Jurkat, Clone E6-1 (cell line): ENCODE results near the gene FMN1.

Source experiments
- DNase-seq: peaks from one replicate; pipeline ENCODE4 v3.0.0-alpha.2; 2011; ENCODE audit warnings: low read depth, low spot score
- H3K4me3 ChIP-seq: 2 replicates; pipeline ENCODE4 v1.5.1; 2011; ENCODE audit warnings: mild to moderate bottlenecking, low read length, control low read depth, moderate library complexity

FMN1 gene

DNA sequence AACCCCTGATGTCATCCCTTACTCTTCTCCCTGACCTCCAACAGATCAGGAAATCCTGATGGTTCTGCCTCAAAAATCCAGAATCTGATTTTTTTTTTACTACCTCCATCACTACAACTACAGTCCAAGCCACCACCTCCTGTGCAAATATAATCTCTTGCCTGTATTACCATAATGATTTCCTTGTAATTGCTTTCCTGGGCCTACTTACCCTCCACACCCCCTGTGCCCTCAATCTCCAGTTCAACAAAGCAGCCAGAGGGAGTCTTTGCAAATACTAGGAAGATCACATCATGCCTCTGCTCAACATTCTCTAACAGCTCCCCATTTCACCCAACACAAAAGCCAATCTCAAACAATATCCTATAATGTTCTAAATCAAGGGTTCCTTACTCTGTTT lies 159.9 kb downstream of the FMN1 start:
- H3K4me3 ChIP-seq: no peak overlapping the region
- no peak for DNase-seq

DNA sequence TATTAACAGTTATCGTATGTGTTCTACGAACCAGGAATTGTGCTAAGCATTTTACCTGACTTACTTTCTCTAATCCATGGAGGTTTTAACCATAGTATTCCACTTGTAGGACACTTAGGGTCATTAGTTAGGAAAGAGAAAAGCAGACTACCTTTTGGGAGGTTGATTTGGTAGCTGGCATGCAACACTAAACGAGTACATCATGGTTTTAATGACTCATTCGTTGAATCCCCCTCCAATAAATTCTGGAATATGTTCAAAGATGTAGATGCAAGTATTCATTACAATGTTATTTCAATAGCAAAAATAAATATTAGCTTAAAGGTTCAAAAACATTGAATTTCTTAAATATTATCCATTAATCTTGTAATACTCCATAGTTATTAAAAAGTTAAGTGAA lies 162.5 kb downstream of the FMN1 start:
- DNase-seq: no peak
- H3K4me3 ChIP-seq: no peak overlapping the region

GRCh38 chr15:33031324-33031821 lies 163.1 kb downstream of the FMN1 start:
- no peak overlapping the region for H3K4me3 ChIP-seq
- DNase-seq: no peak

DNA sequence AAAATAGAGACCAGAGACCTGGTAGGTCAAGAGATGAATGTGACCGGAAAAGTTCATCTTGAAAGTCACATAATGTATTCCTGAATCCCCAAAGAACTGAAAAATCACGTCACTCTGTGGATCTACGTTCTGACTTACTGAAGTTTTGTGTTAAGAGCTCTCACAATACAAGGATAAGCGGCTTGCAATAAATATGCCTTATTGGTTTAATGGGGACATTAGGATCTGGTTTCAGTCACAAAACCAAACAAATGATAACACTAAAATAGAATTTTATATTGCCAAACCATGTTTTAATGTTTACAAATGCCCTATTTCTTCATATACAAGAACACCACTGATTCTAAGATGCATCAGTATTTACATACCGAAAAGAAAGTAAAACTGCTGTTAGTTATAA lies 164.2 kb downstream of the FMN1 start:
- H3K4me3 ChIP-seq: no peak overlapping the region
- DNase-seq: no peak

- no peak overlapping the region for H3K4me3 ChIP-seq
- DNase-seq: no peak
Measured at GRCh38 chr15:33029109-33029652, 165.3 kb downstream of the FMN1 start.

- H3K4me3 ChIP-seq: no peak overlapping the region
- no peak for DNase-seq
Measured at GRCh38 chr15:33028495-33028894, 166.0 kb downstream of the FMN1 start.

- DNase-seq: no peak
- no peak overlapping the region for H3K4me3 ChIP-seq
Measured at GRCh38 chr15:33027306-33028035, 167.0 kb downstream of the FMN1 start.

GRCh38 chr15:33026614-33027013 lies 167.9 kb downstream of the FMN1 start:
- H3K4me3 ChIP-seq: no peak overlapping the region
- no peak for DNase-seq

- DNase-seq: no peak
- no peak overlapping the region for H3K4me3 ChIP-seq
Measured at GRCh38 chr15:33022629-33023028, 171.9 kb downstream of the FMN1 start.

- H3K4me3 ChIP-seq: no peak overlapping the region
- peak; percentile 34 for DNase-seq
Measured at GRCh38 chr15:33021806-33022389, 172.6 kb downstream of the FMN1 start.

- no peak overlapping the region for H3K4me3 ChIP-seq
- no peak for DNase-seq
Measured at GRCh38 chr15:33019354-33019981, 175.0 kb downstream of the FMN1 start.

GRCh38 chr15:33016405-33017024 lies 178.0 kb downstream of the FMN1 start:
- DNase-seq: peak; percentile 60
- H3K4me3 ChIP-seq: no peak overlapping the region

GRCh38 chr15:33014586-33014985 lies 179.9 kb downstream of the FMN1 start:
- no peak overlapping the region for H3K4me3 ChIP-seq
- peak; percentile 21 for DNase-seq

- no peak overlapping the region for H3K4me3 ChIP-seq
- DNase-seq: no peak
Measured at GRCh38 chr15:33013827-33014445, 180.6 kb downstream of the FMN1 start.

DNA sequence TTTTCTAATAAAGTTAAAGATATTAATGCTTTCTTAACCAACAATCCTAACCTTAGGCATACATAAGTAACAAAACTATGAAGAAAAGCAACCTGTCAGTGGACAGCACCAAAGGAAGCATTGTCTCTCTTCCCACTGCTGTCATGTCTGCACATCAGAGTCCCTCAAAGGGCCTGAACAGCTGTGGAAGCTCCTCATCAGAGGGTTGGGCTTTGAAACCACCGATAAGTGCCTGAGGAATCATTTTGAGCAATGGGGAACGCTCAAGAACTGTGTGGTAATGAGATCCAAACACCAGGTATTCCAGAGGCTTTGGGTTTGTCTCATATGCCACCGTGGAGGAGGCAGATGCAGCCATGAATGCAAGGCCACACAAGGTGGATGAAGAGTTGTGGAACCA lies 182.5 kb downstream of the FMN1 start:
- H3K4me3 ChIP-seq: no peak overlapping the region
- DNase-seq: no peak

DNA sequence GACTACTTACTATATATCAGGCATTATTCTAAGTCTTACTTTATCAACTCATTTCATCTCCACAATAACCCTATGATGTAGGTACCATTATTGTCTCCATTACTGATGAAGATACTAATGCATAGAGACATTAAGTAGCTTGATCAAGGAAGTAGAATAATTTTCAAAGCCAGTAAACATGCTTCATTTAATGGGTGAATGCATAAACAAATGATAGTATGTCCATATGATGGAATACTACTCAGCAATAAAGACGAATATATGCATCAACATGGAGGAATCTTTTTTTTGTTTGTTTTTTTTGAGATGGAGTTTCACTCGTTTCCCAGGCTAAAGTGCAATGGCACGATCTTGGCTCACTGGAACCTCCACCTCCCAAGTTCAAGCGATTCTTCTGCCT lies 184.9 kb downstream of the FMN1 start:
- H3K4me3 ChIP-seq: no peak overlapping the region
- no peak for DNase-seq

DNA sequence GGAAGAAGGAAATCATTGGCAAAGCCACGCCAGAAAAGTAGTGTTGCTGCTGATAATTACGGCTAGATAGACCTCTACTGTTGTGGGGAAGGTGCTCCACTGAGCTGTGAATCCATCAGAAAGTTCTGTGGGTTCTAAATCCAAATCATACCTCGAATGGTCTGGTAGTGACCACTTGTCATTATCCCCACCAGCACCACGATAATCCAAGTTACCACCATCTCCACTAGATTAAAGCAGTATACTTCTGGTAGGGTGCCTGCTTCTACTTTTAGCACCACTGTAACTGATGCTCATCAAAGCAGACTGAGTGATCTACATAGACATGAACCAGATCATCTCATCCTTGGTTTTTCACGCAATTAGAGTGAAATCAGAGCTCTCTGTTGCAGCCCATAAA lies 185.5 kb downstream of the FMN1 start:
- no peak overlapping the region for H3K4me3 ChIP-seq
- no peak for DNase-seq

GRCh38 chr15:33008284-33008995 lies 186.1 kb downstream of the FMN1 start:
- H3K4me3 ChIP-seq: no peak overlapping the region
- no peak for DNase-seq
